Activated T-helper 9 cell treated with anti-CD3 and anti-CD28 coated beads, Interleukin-2, amount 50 U/mL, for 16 hours (primary cell): ENCODE data around the gene SREBF2.

Experiments used
- DNase-seq: peaks from one replicate; pipeline ENCODE4 v3.0.0-alpha.2; 2020; ENCODE audit warnings: low read depth

Gene SREBF2

DNA sequence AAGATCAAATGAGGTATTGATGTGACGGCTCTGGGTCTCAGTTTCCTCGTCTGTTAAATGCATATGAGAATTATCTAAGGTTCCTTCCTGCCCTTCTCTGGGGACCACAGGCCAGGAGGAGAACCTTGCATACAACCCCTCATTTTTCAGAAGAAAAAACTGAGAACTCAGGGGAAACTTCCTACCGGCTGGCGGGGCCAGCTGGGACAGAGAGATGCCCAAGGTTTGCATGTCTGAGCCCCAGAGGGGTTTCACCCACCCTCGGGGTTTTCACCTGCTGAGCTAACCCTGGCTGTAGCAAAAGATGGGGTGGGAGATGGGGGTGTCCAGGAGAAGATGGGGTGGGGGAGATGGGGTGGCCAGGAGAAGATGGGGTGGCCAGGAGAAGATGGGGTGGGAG is 89.4 kb downstream of the SREBF2 start:
- no peak for DNase-seq

DNA sequence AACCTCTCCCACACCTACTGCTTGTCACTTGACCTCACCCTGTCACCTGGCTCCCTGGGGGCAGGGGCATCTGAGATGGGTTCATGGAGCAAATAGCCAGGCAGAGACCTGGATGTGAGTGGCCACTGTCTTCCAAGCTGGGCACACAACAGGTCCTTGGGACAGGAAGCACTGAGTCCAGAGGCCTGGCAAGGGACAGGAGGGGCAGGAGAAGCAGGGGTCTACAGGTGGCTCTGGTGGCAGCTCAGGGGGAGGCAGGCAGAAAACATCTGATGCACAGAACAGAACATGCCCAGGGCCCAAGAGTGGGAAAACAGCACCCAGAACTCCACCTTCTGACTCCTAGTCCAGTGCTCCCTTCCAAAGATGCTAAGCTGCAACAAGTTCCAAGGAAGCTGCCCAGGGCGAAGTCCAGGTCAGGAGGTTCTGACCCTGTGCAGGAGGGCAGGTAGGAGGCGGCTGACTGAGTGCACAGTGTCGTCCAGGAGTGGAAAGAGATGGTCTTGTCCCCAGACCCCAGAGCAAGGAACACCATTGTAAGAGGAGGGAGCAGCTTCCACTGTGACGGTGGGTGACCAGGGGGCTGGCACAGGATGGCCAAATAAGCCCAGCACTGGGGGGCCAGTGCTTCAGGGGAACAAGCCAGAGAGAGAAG is 90.2 kb downstream of the SREBF2 start:
- DNase-seq = no peak

DNA sequence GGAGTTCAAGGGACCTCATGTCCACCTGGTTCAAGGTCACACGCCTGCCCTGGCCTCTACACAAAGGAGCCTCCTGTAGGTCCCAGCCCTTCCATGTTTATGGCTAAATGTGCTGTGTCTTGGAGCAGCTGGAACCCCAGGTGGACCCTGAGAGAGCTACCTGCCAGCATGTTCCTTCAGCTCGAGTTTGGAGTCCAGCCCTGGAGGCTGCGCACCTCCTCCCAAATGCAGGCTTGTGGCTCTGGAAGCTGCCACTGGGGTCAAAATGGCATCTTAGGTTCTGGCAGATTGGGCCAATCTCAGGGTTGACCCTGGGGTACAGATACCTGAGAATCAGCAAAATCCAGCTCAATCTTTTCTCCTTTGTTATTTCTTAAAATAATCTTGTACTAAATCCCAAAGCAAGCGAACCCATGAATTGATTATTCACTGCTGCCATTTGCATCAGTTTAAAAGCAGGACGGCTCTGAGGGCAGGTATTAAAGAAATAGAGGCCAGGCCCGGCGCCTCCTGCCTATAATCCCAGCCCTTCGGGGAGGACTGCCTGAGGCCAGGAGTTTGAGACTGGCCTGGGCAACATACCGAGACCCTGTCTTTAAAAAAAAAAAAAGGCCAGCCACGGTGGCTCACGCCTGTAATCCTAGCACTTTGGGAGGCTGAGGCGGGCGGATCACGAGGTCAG is 90.8 kb downstream of the SREBF2 start:
- no peak for DNase-seq

DNA sequence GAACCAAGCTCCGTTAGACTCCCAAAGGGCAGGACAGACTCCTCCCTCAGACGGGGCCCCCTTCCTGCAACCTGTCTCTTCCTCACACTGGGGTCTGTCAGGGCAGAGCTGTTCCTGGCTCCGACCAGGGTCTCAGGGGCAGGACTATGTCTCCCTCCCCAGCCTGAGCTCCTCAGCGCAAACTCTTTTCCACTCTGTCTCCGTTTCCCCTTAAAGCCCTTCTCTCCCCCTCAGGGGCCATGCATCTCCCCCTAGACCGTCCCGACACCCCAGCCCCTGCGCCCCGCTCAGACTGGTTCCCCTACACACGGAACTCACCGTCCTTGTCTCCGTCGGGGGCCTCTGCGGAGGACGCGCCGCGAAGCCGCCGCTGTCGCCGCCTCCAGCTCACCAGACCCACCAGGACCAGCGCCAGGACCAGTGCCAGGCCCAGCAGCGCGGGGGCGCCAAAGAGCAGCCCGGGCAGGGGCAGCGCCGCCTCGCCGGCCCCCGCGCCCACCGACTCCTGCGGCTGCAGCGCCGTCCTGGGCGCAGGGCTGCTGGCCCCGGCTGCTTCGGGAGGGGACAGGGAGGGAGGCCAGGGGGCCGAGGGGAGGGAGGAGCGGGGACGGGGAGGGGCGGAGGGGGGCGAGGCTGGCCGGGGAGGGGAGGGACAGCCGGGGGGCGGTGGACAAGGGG is 93.0 kb downstream of the SREBF2 start:
- DNase-seq = peak; percentile 74

DNA sequence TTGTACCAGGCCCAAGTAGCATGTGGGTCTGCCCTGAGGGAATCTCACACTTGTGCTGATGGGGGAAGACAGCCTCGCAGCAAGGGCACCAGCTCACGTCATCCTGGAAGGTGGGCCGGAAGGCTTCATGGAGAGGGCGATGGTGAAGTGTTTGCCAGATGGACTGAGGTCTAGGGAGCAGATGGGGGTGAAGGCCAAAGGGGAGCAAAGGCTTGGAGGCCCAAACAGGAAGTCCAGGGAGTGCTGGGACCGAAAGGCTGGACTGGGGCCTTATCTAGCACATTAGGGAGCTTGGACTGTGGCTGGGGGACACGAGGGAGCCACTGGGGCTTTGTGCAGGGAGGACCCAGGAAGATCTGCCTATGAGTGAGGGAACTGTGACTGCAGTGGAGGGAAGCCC is 94.9 kb downstream of the SREBF2 start:
- DNase-seq = no peak

DNA sequence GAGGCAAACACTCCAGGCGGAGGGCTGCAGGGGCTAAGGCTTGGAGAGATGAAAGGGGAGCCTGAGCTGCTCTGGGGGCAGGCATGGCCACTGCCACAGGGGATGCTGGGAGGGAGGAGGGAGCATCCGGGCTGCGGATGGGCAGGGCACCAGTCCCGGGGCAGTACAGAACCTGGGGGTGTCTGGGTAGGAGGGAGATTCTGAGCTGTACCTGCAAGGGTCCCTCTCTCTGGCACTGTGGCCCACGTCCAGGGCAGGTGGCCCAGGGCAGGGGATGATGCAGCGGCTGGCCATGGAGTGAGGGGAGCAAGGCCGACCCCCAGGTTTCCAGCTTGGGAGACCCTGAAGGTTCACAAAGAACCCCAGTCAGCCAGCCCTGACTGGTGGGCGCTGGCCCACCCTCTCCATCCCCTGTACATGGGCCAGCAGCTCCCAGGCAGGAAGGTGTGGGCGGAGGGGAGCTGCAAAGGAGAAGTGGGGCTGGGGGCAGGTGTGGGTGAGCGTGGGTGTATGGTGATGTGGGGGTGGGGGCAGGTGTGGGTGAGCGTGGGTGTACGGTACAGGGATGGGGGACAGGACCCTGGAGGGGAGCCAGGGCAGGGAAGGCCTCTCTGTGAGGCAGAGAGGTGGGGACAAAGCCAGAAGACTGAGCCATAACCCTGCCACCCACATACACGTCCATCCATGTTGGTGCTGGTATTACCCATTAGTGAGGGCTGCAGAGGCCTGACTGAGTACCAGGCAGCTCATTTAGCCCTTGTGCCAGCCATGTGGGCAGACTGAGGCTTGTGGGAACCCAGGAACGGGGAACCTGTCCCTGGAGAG is 95.9 kb downstream of the SREBF2 start:
- DNase-seq = no peak

DNA sequence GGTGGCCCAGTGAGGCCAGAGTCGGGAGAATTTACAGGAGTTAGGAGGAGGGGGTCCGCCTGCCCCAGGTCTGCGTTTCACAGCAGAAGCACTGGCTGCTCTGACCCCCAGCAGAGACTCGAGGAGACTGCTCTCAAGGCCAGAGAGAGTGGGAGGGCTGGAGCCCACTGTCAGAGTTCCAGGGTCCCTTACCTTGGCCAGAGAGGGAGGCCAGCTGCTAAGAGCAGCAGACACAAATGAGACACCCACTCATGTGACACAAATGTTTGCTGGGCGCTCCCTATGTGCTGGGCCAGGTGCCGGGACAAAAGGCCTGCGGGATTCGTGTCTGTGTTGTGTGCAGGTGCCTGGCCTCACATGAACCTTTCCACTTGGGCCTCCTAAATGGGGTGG is 96.5 kb downstream of the SREBF2 start:
- no peak for DNase-seq

DNA sequence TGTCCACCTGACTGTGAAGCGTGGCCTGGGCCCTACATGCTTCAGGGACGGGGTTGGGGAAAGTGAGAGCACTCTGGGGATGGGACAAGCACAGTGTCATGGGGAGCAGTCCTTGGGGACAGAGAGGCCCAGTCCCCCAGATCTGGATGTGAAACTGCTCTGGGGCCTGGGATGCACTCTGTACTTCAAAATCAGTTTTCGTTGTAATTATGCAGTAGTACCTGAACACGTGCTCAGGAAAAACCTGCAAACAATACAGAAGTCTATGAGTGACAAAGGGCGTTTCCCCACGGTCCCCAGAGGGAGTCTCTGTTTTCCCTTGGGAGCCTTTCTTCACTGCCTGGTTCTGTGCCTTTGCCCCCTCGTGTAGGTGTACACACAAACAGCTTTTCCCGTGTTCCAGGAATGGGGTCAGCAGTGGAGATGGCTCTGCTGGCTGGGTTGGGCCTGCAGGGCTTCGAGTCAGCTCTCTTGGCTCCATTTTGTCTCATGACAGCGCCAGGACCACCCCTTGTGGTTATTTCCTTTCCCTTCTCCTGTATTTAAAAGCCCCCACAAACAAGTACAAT is 98.9 kb downstream of the SREBF2 start:
- no peak for DNase-seq

DNA sequence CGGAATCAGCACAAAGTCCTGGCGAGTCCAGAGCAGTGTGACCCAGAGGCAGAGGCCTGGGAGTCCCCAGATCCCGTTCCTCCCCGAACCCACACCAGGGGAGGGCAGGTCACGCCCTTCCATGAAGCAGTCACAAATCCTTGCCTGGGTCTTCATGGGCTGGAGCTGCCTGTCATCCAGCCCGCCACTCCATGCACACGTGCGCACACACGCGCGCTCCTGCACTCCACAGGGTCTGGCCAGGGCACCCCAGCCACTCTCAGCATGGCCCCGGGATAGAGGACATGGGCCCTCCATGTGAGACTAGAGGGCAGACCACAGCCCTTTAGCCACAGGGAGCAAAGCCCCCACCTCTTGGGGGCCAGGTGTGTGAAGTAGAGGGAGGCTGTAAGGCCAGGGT is 99.4 kb downstream of the SREBF2 start:
- DNase-seq = no peak

DNA sequence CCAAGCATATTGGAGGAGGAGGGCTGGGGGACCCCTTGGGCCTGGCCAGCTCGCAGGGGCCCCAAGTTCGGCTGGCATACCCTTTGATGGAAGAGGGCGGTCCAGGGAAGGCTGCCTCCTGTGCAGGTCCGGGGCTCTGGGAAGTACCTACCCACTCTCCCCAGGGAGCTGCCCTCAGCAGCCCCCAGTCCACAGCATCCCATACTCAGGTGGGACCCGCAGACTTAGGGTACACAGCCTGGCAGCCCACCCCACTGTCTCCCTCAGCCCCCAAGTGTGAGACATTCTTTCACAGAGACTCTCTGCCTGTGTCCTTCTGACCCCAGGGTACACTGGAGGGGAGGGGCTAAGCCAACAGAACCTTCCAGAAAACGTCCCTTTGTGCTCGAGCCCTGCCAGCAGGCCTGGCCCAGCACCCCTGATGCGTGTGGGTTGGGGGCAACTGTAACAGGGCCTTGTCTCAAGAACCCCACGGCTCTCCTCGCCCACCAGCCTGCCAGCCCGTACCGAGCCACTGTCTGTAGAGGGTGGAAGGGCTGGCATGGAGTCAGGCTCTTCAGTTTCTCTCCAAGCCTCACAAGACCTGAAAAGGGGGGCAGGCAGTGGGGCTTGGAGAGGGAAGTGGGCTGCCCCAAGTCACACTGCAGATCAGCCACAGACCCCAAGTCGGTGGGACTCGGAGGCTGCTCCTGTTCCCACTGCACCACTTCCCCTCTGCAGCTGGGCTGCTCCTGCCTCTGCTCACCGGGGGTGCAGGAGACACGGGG is 100.7 kb downstream of the SREBF2 start:
- DNase-seq = no peak

DNA sequence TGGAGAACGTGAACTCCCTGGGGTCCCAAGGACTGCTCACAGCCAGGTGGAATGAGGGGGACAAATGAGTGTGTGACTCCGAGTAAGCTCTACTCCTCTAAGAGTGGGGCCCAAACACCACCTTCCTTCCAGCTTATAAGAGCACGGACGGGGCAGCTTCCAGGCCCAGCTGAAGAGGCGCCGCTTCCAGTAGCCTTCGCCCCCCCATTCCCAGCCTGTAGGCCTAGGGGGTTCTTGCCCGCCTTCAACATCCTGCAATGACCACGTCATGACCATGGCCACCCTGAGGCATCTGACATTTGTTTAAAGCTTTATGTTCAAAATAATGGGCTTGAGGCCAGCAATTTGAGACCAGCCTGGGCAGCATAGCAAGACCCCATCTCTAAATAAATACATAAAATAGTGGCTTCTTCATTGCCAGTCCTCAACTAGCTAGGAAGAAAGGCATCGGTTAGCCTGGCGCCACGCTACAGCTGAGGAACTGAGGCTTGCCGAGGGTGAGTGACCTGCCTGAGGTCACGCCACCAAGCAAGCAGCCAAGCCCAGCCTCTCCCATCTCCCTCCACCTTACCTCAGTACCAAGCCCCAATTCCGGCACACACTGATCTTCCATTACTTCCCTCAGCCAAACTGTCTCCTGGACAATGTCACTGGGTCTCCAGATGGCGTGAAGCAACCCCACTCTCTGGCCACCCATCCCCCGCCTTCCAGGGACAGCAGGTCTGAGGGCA is 101.5 kb downstream of the SREBF2 start:
- no peak for DNase-seq

DNA sequence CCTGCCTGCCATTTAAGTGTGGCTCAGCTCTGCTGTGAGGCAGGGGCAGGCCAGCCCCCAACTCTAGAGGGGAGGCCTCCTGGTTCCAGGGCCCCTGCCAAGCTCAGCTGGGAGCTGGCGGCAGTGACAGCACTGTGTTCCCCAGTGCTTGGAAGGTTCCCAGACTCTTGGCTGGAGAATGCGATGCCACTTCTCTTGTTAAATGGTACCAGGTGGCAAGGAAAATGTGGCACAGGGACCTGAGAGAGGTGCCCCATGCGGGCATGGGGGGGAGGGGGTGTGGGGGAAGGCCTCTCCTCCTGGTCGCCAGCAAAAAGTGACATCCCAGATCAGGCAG is 102.1 kb downstream of the SREBF2 start:
- no peak for DNase-seq

DNA sequence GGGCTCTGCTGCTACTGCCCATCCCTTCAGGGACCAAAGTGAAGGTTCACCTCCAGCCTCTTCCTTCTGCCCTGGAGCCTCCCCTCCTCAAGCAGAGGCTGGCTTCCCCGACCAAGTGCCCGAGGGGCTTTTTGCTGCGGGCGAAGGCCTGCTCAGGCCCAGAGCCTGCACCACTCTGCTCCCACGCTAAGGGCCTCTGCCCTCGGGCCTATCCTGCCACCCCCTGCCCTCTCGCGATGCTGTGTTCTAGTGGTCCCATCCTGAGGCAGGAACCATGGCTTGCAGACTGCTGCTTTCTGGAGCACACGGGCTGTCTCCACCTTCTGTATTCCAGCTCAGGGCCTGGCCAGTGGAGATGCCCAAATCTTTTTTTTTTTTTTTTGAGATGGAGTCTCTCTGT is 102.6 kb downstream of the SREBF2 start:
- DNase-seq = no peak

DNA sequence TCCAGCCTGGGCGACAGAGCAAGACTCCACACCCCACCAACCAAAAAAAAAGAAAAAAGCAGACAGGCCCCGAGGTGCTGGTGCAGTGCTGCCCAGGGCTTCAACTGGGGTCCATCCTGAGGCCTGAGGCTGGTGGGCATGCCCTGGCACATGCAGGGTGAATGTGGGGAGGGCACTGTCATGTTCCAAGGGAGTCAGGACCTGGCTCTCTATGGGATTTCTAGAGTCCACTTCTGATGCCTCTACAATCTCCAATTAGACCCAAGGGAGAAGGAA is 103.9 kb downstream of the SREBF2 start:
- no peak for DNase-seq

DNA sequence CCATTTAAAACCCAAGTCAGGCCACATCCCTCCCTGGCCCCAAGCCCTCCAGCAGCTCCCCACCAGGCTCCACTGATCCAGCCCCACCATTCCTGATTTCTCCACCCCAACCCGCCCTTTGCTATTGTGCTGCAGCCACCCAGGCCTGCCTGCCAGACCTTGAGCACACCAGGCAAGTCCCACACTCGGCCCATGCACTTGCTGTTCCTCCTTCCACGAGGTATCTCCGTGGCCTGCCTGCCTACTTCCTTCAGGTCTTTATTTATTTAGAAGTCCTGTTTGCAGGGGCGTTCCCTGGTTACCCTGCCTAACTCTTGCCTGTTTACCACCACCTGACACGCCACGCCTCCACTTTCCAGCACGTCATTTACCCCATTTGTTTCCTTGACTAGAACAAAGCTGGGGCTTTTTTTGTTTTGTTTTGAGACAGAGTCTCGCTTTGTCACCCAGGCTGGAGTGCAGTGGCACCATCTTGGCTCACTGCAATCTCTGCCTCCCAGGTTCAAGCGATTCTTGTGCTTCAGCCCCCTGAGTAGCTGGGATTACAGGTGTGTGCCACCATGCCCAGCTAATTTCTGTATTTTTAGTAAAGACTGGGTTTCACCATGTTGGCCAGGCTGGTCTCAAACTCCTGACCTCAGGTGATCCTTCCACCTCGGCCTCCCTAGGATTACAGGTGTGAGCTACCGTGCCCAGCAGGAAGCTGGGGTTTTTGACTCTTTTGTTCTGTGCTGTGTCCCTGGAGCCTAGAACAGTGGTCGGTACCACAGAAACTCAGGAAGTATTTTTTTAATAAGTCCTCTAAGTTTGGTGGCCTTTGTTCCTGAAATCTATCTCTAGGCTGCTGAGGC is 107.3 kb downstream of the SREBF2 start:
- DNase-seq = peak; percentile 92

DNA sequence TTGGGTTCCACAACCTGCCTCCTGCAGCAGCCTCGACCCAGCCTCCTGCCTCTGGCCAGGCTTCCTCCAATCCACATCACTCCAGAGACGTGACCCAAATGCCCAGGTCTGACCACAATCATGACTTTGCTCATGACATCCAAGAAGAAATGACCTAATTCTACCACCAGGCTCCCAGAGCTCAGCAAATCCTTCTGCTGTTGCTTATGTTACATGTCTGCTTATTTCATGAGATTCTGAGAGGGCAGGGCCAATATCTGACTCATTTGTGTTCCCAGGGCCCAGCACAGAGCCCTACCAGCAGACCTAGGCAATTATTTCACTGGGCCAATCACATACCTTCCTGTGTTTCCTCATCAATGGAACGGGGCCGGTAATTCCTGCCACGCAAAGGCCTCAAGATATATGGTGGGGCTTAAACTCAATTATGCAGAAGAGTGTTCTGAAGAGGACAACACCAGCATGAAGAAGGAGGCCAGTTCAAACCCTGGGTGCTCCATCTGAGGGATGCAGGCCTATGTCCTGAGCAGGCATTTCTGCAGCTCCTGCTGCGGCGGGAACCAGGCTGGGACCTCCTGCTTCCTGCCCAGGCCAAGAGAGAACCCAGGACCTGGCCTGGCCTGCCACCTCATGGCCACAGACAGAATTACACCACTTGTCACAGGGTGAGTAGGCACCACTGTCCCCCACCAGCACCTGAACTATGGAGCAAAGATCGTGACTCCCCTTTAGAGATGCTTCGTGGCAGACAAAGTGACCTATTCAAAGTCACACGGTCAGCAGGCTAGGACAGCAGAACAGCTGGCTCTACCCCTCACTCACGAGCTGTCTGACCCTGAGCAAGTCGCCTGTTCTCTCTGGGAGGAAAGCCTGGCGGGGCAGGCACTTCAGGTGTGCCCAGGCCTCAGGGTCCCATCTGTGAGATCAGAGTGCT is 108.2 kb downstream of the SREBF2 start:
- DNase-seq = peak; percentile 75

DNA sequence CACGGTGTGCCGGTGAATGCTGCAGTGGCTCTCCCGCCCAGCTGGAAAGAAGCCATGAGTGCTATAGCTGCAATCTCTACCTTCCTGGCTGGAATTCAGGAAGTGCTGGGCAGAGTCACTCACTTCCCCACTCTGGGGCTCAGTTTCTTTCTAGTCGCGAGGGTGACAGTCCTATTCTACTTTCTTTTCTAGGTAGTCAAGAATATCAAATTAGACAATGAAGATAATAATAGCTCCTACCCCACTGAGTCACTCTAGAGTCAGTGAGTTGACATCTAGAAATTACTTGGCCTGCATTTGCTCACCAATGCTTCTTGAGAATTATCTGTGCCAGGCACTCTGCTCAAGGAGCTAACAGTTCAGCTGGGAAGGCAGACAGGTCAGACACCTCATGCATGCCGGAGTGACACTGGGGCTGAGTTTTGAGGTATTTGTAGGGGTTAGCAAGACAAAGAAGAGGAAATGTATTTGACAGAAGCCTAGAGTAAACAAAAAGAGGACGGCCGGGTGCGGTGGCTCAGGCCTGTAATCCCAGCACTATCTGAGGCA is 110.8 kb downstream of the SREBF2 start:
- no peak for DNase-seq

DNA sequence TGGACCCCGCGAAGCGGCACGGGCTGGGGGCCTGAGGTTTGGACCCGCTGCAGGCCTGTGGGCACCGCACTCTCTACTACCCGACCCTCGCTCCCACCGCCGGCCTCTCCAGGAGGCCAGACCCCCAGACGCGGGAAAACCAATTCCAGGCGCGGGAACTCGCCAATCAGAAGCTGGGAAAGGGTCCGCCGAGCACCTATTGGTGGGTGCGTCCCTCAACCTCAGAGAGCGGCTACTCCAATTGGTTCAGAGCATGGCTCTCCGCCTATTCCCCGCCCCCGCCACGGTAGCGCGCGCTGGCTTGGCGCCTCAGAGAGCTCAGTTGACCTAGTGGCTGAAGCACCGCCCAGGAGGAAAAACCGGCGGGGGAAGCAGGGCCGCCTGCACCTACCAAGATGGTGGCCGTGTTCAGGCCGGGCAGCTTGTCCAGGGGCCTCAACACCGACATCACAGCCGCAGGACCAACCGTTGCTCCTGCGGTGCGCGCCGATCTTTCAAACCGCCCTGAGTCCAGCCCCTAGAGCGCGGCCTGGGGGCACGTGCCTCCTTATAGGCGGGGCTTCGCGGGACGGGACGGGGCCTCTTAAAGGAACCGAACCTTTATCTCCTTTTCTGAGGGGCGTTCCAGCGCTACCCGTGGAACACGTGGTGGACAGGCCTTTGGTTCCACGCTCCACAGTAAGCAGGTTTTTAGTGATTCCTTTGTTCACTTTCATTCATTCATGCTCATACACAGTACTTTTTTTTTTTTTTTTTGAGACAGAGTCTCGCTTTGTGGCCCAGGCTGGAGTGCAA is 113.9 kb downstream of the SREBF2 start, which contains the start of gene CENPM:
Gene CENPM, minus strand, starts transcription at position 524 of the 795 bp plus-strand sequence. Its CDS starts 76 bp downstream, at position 448.
- DNase-seq = peak; percentile 82
